Muscle of arm (tissue), 12 donors: Measurements from ENCODE around the gene FAT1. TPM values are rescaled to one million over a fixed set of nuclear protein-coding genes. Genes with fewer than 3 reads are reported as not detected.

Experiments used
- DNase-seq: peaks from one replicate; pipeline ENCODE4 v3.0.0-alpha.2; 2013
- polyA plus RNA-seq, 12 donors: library from polyadenylated mRNA; unstranded; fragments of 120-200 nt; gene quantifications; one replicate each; pipeline ENCODE4 v1.2.1, GENCODE V29; 2013; ENCODE audit not compliant: insufficient read length in 12 of 12

The FAT1 gene
- polyA plus RNA-seq, 12 donors: 79.0 to 152 (median 101) TPM; not detected in 1

DNA sequence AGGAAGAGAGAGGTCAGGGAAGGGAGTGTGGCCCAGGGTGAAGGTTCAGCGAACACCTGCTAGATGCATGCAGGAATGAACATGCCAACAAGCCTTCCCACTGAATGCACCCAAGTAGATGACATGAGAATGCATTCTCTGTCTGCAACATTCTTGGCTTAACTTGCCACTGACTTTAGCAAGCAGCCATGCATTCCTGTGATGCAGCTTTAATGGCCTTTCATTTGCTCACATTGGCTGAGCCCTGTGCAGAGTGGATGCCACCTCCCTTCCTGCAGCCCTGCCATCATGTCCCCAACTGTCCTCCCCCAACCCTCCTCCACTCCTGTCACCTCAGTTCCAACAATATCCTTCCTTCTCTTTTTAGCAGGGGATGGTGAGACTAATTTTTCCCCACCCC is 143.0 kb downstream of the FAT1 start:
- no peak for DNase-seq

GRCh38 chr4:186570193-186570996 is 153.3 kb downstream of the FAT1 start:
- peak; percentile 20 for DNase-seq

- DNase-seq: no peak
Observed at GRCh38 chr4:186569533-186570192, 154.0 kb downstream of the FAT1 start.

GRCh38 chr4:186566068-186566467 is 157.6 kb downstream of the FAT1 start:
- DNase-seq: no peak

GRCh38 chr4:186563761-186564160 is 159.9 kb downstream of the FAT1 start:
- no peak for DNase-seq

GRCh38 chr4:186561748-186562147 is 161.9 kb downstream of the FAT1 start:
- no peak for DNase-seq

DNA sequence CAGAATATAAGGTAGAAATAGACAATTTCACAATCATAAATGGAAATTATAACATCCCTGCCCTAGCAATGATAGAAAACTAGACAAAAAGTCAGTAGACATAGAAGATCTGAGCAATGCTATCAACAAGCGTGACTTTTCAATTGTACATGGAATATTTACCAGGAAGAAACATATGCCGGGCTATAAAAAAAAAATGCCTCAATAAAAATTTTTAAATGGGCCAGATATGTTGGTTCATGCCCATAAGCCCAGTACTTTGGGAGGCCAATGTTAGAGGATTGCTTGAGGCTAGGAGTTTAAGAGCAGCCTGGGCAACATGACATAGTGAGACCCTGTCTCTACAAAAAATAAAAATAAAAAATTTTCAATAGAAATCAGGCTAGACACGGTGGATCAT is 163.0 kb downstream of the FAT1 start:
- no peak for DNase-seq

DNA sequence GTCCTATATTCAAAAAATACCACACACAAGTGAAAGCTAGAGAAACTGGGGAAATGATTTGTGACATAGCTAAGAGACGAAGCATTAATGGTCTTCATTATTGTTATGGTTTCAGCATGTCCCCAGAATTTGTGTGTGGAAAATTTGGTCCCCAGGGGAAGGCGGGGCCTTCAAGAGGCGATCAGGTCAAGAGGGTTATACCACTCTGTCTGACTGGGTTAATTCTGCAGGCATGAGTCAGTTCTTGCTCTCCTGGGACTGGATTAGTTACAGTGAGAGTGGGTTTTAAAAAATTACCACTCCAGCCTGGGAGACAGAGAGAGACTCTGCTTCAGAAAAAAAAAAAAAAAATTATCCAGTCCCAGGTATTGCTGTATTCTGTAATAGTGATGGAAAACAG is 166.2 kb downstream of the FAT1 start:
- DNase-seq: no peak

DNA sequence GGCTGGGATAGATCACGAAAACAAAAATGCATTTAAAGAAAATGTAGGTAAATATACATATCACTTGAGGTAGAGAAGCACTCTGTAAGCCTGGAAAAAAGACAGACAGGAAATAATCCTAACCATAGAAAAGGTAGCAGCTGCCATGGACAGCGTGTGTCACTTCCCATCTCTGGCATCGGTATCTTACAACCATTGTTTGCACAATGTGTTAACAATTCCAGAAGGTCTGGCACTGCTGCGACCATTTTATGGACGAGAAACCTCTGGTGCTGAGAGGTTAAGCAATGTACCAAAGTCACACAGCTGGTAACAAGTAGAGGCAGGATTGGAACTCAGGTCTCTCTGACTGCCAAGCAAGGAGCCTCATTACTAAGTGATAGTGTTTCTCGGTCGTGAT is 166.6 kb downstream of the FAT1 start:
- DNase-seq: no peak

DNA sequence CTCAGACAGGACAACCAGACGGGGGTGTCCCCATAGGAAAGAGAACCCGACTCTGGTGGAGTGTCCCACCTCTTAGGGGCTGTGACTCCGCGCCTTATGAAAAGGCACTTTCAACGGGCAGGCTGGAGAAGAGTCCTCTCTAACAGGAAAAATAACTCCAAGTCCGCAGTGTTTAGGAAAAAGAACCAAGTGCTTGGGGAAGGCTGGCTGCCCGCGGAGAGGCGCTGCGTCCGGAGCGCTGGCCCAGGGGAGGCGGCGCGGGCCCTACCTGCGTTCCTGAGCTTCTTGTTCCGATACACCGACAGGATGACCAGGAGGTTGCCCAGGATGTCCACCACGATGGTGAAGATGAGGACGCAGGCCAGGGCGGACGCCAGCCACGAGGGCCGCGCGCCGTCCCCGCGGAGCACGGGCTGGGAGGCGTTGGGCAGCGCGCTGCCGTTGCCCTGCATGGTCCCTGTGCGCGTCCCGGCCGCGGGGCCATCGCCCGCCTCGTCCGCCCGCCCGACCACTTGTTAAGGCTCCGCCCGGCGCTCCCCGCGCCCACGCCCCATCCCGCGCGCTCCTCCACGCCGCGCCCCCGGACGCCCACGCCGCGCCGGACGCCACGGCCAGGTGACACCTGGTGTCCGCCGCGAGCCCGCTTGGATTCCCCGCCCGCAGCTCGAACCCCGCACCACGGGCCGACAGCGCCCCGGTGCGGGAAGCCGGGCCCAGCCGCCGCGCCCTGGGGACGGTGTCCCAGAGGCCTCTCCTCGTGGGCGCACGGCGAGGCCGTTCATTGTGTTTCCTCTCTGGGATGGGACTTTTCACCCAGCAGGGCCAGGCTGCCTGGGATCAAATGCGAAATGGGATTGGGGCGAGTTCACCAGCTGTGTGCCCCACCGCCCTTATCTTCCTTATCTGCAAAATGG is 168.5 kb downstream of the FAT1 start, which contains the start of gene MTNR1A:
MTNR1A (minus strand) TSS at position 654 of the 914 bp plus-strand sequence; CDS start at position 452, 202 bp downstream.
- DNase-seq: no peak

DNA sequence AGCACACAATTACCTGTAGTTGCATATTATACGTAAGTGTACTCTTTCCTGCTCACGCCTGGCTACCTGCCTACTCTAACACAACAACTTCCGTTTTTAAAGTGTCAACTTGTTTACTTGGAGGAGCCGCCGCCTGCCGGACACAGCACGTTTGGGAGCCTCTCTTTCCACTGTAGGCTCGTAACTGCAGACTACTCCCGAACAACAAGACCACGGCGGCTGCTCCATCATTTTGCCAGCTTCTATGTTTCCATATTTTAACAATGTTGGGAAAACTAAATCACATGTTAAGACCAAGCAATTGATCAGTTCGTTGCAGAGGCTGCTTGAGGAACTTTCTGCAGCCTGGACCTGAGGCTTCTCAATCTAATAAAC is 169.1 kb downstream of the FAT1 start:
- DNase-seq: peak; percentile 12

DNA sequence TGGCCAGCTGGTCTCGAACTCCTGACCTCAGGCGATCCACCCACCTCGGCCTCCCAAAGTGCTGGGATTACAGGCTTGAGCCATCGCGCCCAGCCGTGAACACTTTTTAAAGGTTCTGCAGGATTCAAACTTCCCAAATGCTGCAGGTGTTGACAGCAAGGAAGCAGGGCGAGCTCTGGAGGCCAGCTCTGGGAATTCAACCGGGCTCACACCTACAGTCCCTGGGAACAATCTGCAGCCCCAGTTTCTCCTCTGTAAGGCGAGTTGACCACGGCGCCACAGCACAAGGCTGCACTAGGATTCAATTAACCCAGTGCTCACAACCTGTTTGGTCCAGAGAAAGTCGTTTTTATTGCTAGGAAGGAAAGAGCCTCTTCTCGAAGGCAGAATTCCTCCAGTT is 169.9 kb downstream of the FAT1 start:
- DNase-seq: no peak

DNA sequence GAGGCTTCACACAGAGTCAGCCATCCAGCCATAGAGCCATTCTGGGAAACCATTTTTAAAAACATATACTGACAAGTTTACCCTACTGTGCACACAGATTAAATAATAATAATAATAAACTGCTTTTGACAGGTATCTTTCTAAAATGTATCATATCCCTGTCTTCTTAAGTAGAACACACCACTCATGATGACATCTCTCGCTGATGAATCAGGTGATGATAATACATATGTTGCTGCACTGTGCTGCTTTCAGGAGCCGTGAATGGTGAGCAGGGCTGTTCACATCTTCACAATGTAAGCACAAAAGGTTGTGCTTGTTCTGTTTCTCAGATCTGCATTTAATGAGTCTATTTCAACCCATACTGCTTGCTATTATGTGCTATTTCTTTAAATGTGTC is 171.8 kb downstream of the FAT1 start:
- no peak for DNase-seq

GRCh38 chr4:186545436-186545835 is 178.2 kb downstream of the FAT1 start:
- no peak for DNase-seq

- no peak for DNase-seq
Observed at GRCh38 chr4:186543206-186543605, 180.4 kb downstream of the FAT1 start.

- no peak for DNase-seq
Observed at GRCh38 chr4:186541801-186542200, 181.9 kb downstream of the FAT1 start.

GRCh38 chr4:186537843-186538521 is 185.7 kb downstream of the FAT1 start:
- no peak for DNase-seq
